Neural cell (in vitro differentiated cells): ENCODE measurements around the gene AP3S1. TPM values are rescaled to one million over a fixed set of nuclear protein-coding genes. Genes with fewer than 3 reads are reported as not detected.

Experiments
- H2AFZ ChIP-seq: fragments of 200-600, 300-800 bp; sonication (generic), shearing (Covaris generic); 2 replicates; pipeline ENCODE4 v1.6.0; 2014; ENCODE audit warnings: low read depth, mild to moderate bottlenecking, antibody characterized with exemption, low read length, moderate library complexity
- H3F3A ChIP-seq: fragments of 200-600 bp; shearing (Covaris generic); 2 replicates; pipeline ENCODE4 v1.6.1; 2016; ENCODE audit warnings: mild to moderate bottlenecking, moderate library complexity, mixed read lengths, antibody characterized with exemption, low read length; ENCODE audit not compliant: insufficient read depth, poor library complexity, severe bottlenecking
- H3K27ac ChIP-seq: fragments of 200-600, 300-800 bp; sonication (generic), shearing (Covaris generic); 2 replicates; pipeline ENCODE4 v1.5.1; 2014; ENCODE audit warnings: mild to moderate bottlenecking, low read length, moderate library complexity
- H3K27me3 ChIP-seq: fragments of 300-800, 200-600 bp; sonication (generic), shearing (Covaris generic); 2 replicates; pipeline ENCODE4 v1.6.0; 2014; ENCODE audit warnings: mild to moderate bottlenecking, low read depth, low read length, moderate library complexity; ENCODE audit not compliant: insufficient read depth
- H3K36me3 ChIP-seq: fragments of 300-800, 200-600 bp; sonication (generic), shearing (Covaris generic); 2 replicates; pipeline ENCODE4 v1.5.1; 2014; ENCODE audit warnings: mild to moderate bottlenecking, antibody characterized with exemption, low read length, moderate library complexity; ENCODE audit not compliant: insufficient read depth
- H3K4me2 ChIP-seq: fragments of 300-800, 200-600 bp; sonication (generic), shearing (Covaris generic); 2 replicates; pipeline ENCODE4 v1.6.0; 2014; ENCODE audit warnings: mild to moderate bottlenecking, low read length
- H3K4me3 ChIP-seq: fragments of 300-800, 200-600 bp; sonication (generic), shearing (Covaris generic); 2 replicates; pipeline ENCODE4 v1.5.1; 2014; ENCODE audit warnings: mild to moderate bottlenecking, low read length, moderate library complexity
- H3K79me2 ChIP-seq: fragments of 200-600 bp; shearing (Covaris generic); replicated peaks from 2 replicates; pipeline ENCODE4 v1.6.0; 2014; ENCODE audit warnings: mild to moderate bottlenecking, low read length, moderate library complexity; ENCODE audit not compliant: insufficient read depth
- H3K9ac ChIP-seq: fragments of 300-800, 200-600 bp; sonication (generic), shearing (Covaris generic); 2 replicates; pipeline ENCODE4 v1.6.1; 2016; ENCODE audit warnings: mild to moderate bottlenecking, low read length, mixed read lengths
- H3K9me2 ChIP-seq: fragments of 200-600 bp; shearing (Covaris generic); 2 replicates; pipeline ENCODE4 v1.6.1; 2016; ENCODE audit warnings: mild to moderate bottlenecking, low read length, mixed read lengths; ENCODE audit not compliant: insufficient read depth
- H3K9me3 ChIP-seq: fragments of 200-600, 300-800 bp; sonication (generic), shearing (Covaris generic); 2 replicates; pipeline ENCODE4 v1.6.1; 2016; ENCODE audit warnings: mild to moderate bottlenecking, mixed run types, low read length, moderate library complexity, mixed read lengths
- H4K20me1 ChIP-seq: fragments of 200-600 bp; shearing (Covaris generic); 2 replicates; pipeline ENCODE4 v1.6.1; 2016; ENCODE audit warnings: mild to moderate bottlenecking, mixed run types; ENCODE audit not compliant: insufficient read depth
- MXI1 ChIP-seq: fragments of 450-650 bp; conservative IDR thresholded peaks from 2 replicates; pipeline ENCODE4 v1.6.1; 2014; ENCODE audit warnings: antibody characterized with exemption, mild to moderate bottlenecking; ENCODE audit not compliant: poor library complexity, severe bottlenecking
- POLR2AphosphoS5 ChIP-seq: IDR thresholded peaks from 2 replicates; pipeline ENCODE4 v1.6.1; 2012
- SMC3 ChIP-seq: fragments of 450-650 bp; conservative IDR thresholded peaks from 2 replicates; pipeline ENCODE4 v1.6.1; 2014; ENCODE audit warnings: antibody characterized with exemption, mild to moderate bottlenecking, moderate library complexity; ENCODE audit not compliant: poor library complexity
- polyA plus RNA-seq: library from polyadenylated mRNA; depleted of rRNA; stranded (reverse); fragments of >200 nt; gene quantifications from 2 replicates; pipeline ENCODE4 v1.2.3, GENCODE V29; 2014
- TF ChIP-seq, protein P1 (sequence below): fragments of 450-650 bp; IDR thresholded peaks from 2 replicates; pipeline ENCODE4 v1.5.1; 2014; ENCODE audit warnings: antibody characterized with exemption, mild to moderate bottlenecking, moderate library complexity; ENCODE audit not compliant: poor library complexity, severe bottlenecking
- TF ChIP-seq, protein P2 (sequence below): IDR thresholded peaks from 2 replicates; pipeline ENCODE4 v1.6.1; 2012; ENCODE audit warnings: borderline replicate concordance

AP3S1 gene
- polyA plus RNA-seq, 1 donor from 2014 or later, result 207 TPM

DNA sequence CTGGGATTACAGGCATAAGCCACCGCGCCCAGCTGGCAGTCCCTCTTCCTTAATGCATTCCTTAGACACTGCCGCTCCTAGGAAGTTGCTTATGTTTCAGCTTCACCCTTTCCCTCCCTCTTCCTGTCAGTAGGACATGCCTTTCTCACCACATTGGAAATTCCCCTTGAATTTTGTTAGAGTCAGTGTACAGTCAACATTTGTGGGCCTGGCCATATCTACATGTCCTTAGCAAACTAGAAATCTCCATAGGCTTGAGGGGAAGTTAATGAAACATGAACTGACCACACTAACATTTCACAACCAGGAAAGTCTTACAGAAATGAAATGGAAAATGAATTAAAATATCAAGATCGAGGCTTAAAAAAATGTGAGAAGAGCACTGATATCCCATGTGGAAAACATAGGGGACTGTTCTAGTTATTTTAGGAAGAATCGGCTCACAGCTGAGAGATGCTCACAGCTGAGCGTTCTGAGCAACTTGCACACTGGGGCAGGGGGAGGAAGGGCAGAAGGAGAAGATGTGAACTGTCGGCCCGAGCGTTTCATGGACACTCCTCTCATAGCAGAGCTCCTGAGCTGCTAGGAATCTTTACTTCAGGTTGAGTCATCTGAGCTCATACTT lies 99.4 kb downstream of the AP3S1 start:
- no peaks in the 10 kb centered on the region for H3F3A ChIP-seq
- no peaks in the 10 kb centered on the region for H3K36me3 ChIP-seq
- H2AFZ ChIP-seq, result no peak overlapping the region
- no peaks in the 10 kb centered on the region for H3K9me2 ChIP-seq
- TF ChIP-seq, protein P1, sequence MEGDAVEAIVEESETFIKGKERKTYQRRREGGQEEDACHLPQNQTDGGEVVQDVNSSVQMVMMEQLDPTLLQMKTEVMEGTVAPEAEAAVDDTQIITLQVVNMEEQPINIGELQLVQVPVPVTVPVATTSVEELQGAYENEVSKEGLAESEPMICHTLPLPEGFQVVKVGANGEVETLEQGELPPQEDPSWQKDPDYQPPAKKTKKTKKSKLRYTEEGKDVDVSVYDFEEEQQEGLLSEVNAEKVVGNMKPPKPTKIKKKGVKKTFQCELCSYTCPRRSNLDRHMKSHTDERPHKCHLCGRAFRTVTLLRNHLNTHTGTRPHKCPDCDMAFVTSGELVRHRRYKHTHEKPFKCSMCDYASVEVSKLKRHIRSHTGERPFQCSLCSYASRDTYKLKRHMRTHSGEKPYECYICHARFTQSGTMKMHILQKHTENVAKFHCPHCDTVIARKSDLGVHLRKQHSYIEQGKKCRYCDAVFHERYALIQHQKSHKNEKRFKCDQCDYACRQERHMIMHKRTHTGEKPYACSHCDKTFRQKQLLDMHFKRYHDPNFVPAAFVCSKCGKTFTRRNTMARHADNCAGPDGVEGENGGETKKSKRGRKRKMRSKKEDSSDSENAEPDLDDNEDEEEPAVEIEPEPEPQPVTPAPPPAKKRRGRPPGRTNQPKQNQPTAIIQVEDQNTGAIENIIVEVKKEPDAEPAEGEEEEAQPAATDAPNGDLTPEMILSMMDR, result no peak
- TF ChIP-seq MXI1 (no peak), SMC3 (no peak), POLR2AphosphoS5 (no peak)
- TF ChIP-seq, protein P2, sequence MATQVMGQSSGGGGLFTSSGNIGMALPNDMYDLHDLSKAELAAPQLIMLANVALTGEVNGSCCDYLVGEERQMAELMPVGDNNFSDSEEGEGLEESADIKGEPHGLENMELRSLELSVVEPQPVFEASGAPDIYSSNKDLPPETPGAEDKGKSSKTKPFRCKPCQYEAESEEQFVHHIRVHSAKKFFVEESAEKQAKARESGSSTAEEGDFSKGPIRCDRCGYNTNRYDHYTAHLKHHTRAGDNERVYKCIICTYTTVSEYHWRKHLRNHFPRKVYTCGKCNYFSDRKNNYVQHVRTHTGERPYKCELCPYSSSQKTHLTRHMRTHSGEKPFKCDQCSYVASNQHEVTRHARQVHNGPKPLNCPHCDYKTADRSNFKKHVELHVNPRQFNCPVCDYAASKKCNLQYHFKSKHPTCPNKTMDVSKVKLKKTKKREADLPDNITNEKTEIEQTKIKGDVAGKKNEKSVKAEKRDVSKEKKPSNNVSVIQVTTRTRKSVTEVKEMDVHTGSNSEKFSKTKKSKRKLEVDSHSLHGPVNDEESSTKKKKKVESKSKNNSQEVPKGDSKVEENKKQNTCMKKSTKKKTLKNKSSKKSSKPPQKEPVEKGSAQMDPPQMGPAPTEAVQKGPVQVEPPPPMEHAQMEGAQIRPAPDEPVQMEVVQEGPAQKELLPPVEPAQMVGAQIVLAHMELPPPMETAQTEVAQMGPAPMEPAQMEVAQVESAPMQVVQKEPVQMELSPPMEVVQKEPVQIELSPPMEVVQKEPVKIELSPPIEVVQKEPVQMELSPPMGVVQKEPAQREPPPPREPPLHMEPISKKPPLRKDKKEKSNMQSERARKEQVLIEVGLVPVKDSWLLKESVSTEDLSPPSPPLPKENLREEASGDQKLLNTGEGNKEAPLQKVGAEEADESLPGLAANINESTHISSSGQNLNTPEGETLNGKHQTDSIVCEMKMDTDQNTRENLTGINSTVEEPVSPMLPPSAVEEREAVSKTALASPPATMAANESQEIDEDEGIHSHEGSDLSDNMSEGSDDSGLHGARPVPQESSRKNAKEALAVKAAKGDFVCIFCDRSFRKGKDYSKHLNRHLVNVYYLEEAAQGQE, result no peak
- no peaks in the 10 kb centered on the region for H3K27me3 ChIP-seq
- H3K4me2 ChIP-seq, result no peak overlapping the region
- H3K9ac ChIP-seq, result no peak overlapping the region
- no peaks in the 10 kb centered on the region for H3K9me3 ChIP-seq
- H3K27ac ChIP-seq, result no peak overlapping the region
- H3K79me2 ChIP-seq, result no peaks in the 10 kb centered on the region
- no peaks in the 10 kb centered on the region for H4K20me1 ChIP-seq
- H3K4me3 ChIP-seq, result no peak overlapping the region

DNA sequence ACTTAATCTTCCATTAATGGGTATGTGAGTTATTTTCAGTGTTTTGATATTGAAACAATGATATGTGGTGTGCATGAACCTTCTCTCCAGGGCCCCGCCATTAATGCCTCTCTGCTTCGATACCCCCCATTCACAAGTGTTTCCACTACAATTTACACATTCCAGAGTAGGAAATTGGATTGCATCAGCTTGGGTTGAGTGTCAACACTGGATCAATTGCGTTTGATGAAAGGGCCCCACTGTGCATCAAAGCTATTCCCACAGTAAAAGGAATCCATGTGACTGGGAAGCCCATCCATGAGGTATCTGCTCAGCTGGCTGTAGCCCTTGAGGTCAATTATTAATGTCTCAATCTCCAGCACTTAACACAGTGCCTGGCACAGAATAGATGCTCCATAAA lies 102.8 kb downstream of the AP3S1 start:
- no peaks in the 10 kb centered on the region for H3K27me3 ChIP-seq
- H3K27ac ChIP-seq, result no peak overlapping the region
- H3K36me3 ChIP-seq, result no peaks in the 10 kb centered on the region
- no peaks in the 10 kb centered on the region for H3K9me3 ChIP-seq
- H3K9ac ChIP-seq, result no peak overlapping the region
- no peaks in the 10 kb centered on the region for H4K20me1 ChIP-seq
- no peaks in the 10 kb centered on the region for H3F3A ChIP-seq
- TF ChIP-seq, protein P2, result no peak
- H2AFZ ChIP-seq, result no peak overlapping the region
- no peak overlapping the region for H3K4me2 ChIP-seq
- H3K79me2 ChIP-seq, result no peaks in the 10 kb centered on the region
- H3K9me2 ChIP-seq, result no peaks in the 10 kb centered on the region
- H3K4me3 ChIP-seq, result no peak overlapping the region
